Spleen (tissue), 11 donors: ENCODE results near the gene OTOL1. TPM values are rescaled to one million over a fixed set of nuclear protein-coding genes. Genes with fewer than 3 reads are reported as not detected.

ENCODE experiments used
- DNase-seq: peaks from one replicate; pipeline ENCODE4 v3.0.0-alpha.2; 2020
- H3K27ac ChIP-seq, 8 donors: fragments of 200-600 bp; sonication (generic) in 7 of 8; 1 replicate in 4 of 8; 2 replicates in 4 of 8; pipeline versions ENCODE4 v1.5.0 to v1.8.0; 2016 to 2021; ENCODE audit warnings: inconsistent platforms in 4 of 8, mild to moderate bottlenecking in 4 of 8, moderate library complexity in 1 of 8
- H3K27me3 ChIP-seq, 7 donors: fragments of 200-600 bp; sonication (generic) in 6 of 7; replicated peaks in 1 of 7; 1 replicate in 4 of 7; 2 replicates in 3 of 7; pipeline versions ENCODE4 v1.5.0 to v1.8.0; 2016 to 2021; ENCODE audit warnings: inconsistent platforms in 3 of 7, mild to moderate bottlenecking in 1 of 7
- H3K36me3 ChIP-seq, 6 donors: fragments of 200-600 bp; sonication (generic) in 5 of 6; 1 replicate in 4 of 6; 2 replicates in 2 of 6; pipeline versions ENCODE4 v1.5.0 to v1.8.0; 2016 to 2021; ENCODE audit warnings: inconsistent platforms in 2 of 6
- H3K4me1 ChIP-seq, 6 donors: fragments of 200-600 bp; sonication (generic) in 5 of 6; 1 replicate in 3 of 6; 2 replicates in 3 of 6; pipeline versions ENCODE4 v1.5.0 to v1.8.0; 2016 to 2021; ENCODE audit warnings: inconsistent platforms in 3 of 6
- H3K4me3 ChIP-seq, 8 donors: fragments of 200-600 bp; sonication (generic) in 7 of 8; 1 replicate in 4 of 8; 2 replicates in 4 of 8; pipeline versions ENCODE4 v1.5.0 to v1.8.0; 2016 to 2021; ENCODE audit warnings: inconsistent platforms in 4 of 8, mild to moderate bottlenecking in 4 of 8, moderate library complexity in 2 of 8
- H3K9me3 ChIP-seq, 8 donors: fragments of 200-600 bp; sonication (generic) in 7 of 8; 1 replicate in 4 of 8; 2 replicates in 4 of 8; pipeline versions ENCODE4 v1.5.0 to v1.8.0; 2016 to 2021; ENCODE audit warnings: inconsistent platforms in 4 of 8
- CTCF ChIP-seq, 11 experiments: fragments of 200-600 bp in 7 of 11; fragments of 450-650 bp in 4 of 11; sonication (generic) in 4 of 11; IDR thresholded peaks in 8 of 11; conservative IDR thresholded peaks in 3 of 11; 1 replicate in 7 of 11; 2 replicates in 4 of 11; pipeline versions ENCODE4 v1.4.0 to v1.8.0; 2016 to 2021; ENCODE audit warnings: antibody characterized with exemption in 11 of 11, inconsistent platforms in 4 of 11, mild to moderate bottlenecking in 1 of 11
- POLR2A ChIP-seq, 3 donors: fragments of 450-650 bp; IDR thresholded peaks; one replicate each; pipeline ENCODE4 v1.5.1; 2017; ENCODE audit warnings: antibody characterized with exemption in 3 of 3, mild to moderate bottlenecking in 1 of 3
- POLR2AphosphoS5 ChIP-seq, 3 donors: sonication (generic); formaldehyde crosslinking; IDR thresholded peaks; one replicate each; pipeline ENCODE4 v1.5.1; 2017; ENCODE audit warnings: antibody characterized with exemption in 3 of 3
- WGBS, 5 donors: extraction: QIAGEN DNeasy Blood & Tissue Kit in 3 of 5; methylation state at CpG; one replicate each; pipeline versions ENCODE4 v1.1.5 to v1.1.7; 2013 to 2018; 5-methylcytosine and 5-hydroxymethylcytosine counted together
- intact Hi-C: fragments of 100-400 bp; cut with DNase I; formaldehyde crosslinking; loops from one replicate; pipeline ENCODE4 v1.15.0; 2023; ENCODE audit warnings: low total_unique reads
- polyA plus RNA-seq, 3 donors: library from polyadenylated mRNA; stranded (reverse); fragments of 200-250 nt; gene quantifications; one replicate each; pipeline ENCODE4 v1.2.1, GENCODE V29; 2013
- total RNA-seq, 7 donors: library from RNA; depleted of rRNA in 3 of 7; stranded (reverse); fragments of >200 nt in 3 of 7; fragmentation: NEBNext Ultra II Directional in 4 of 7; extraction: Animal tissue kit (Norgen Biotek cat#: 25700) in 4 of 7; gene quantifications; one replicate each; pipeline versions ENCODE4 v1.1.0 to v1.2.1, GENCODE V29; 2016 to 2021
- donor health status: healthy with polysubstance abuse.
- donor health status: DM: no; HTN: no; CAD: no; lungs with moderate emphysema.
- donor health status: DM: no; HTN: no; CAD: no.
- donor health status: Bipolar disorder and iron deficiency.
- donor health status: healthy.
- donor health status: DM: no; HTN: no; CAD: no.
- donor health status: DM: yes; HTN: yes; CAD: no.

OTOL1 gene
- total and polyA plus RNA-seq, 10 donors: not detected

DNA sequence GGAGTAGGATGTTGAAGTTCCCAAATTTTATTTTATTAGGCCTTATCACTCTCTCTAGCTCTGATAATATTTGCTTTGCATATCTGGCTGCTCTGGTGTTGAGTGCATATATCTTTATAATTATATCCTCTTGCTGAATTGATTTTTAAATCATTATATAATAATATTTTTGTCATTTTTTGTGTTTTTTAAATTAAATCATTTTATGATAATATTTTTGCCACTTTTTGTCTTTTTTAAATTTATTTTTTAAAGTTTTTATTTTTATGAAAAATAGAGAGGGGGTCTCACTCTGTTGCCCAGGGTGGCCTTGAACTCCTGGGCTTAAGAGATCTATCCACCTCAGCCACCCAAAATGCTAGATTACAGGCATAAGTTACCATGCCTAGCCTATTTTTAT lies 34.5 kb upstream of the OTOL1 start:
- no peak overlapping the region for H3K4me3 ChIP-seq
- H3K4me1 ChIP-seq: no peaks in the 10 kb centered on the region
- no peak overlapping the region for H3K27ac ChIP-seq
- intact Hi-C loops: no loop called here
- DNase-seq: no peak
- TF ChIP-seq POLR2A (IDR thresholded peaks at IDR 0.05): no peak
- TF ChIP-seq CTCF (IDR thresholded peaks at IDR 0.05 in 8 of 11, conservative IDR thresholded peaks at IDR 0.05 in 3 of 11): no peak
- no peak for TF ChIP-seq POLR2AphosphoS5 (IDR thresholded peaks at IDR 0.05)
- H3K36me3 ChIP-seq: no peaks in the 10 kb centered on the region
- H3K27me3 ChIP-seq: no peaks in the 10 kb centered on the region
- H3K9me3 ChIP-seq: peaks cover 0 to 26% (median 19%) of the 10 kb centered on the region in 8 donors

- no peaks in the 10 kb centered on the region for H3K9me3 ChIP-seq
- no peaks in the 10 kb centered on the region for H3K36me3 ChIP-seq
- no peaks in the 10 kb centered on the region for H3K27me3 ChIP-seq
- intact Hi-C loops: no loop called here
- no peaks in the 10 kb centered on the region for H3K4me1 ChIP-seq
- TF ChIP-seq POLR2A (IDR thresholded peaks at IDR 0.05) (no peak), POLR2AphosphoS5 (IDR thresholded peaks at IDR 0.05) (no peak), CTCF (IDR thresholded peaks at IDR 0.05 in 8 of 11, conservative IDR thresholded peaks at IDR 0.05 in 3 of 11) (no peak)
- no peak overlapping the region for H3K27ac ChIP-seq
- WGBS, 5 donors: 74 to 93% (median 80%) methylated on average over 1 of the region's 1 CpG
- no peak overlapping the region for H3K4me3 ChIP-seq
- DNase-seq: no peak
Observed at GRCh38 chr3:161471211-161471610, 25.4 kb upstream of the OTOL1 start.

DNA sequence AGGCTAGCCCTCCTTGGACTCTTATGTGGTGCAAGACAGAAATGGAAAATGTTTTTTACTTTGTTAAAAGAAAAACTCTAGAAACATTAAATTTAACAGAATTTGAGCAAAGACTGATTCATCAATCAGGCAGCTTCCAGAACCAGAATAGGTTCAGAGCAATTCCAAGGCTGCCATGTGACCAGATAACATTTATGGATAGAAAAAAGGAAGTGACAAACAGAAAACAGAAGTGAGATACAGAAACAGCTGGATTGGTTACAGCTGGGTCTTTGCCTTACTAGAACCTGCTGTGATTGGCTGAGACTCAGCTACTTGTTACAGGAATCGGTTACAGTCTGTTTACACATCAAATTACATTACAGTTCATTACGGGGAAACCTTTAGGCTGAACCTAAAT lies 22.5 kb upstream of the OTOL1 start:
- TF ChIP-seq POLR2A (IDR thresholded peaks at IDR 0.05): no peak
- TF ChIP-seq CTCF (IDR thresholded peaks at IDR 0.05 in 8 of 11, conservative IDR thresholded peaks at IDR 0.05 in 3 of 11): no peak
- TF ChIP-seq POLR2AphosphoS5 (IDR thresholded peaks at IDR 0.05): no peak
- intact Hi-C loops: no loop called here
- Histone ChIP-seq H3K9me3 (no peaks in the 10 kb centered on the region), H3K36me3 (no peaks in the 10 kb centered on the region), H3K27me3 (no peaks in the 10 kb centered on the region), H3K4me1 (no peaks in the 10 kb centered on the region), H3K27ac (no peak overlapping the region), H3K4me3 (no peak overlapping the region)
- 79 to 92% (median 83%) methylated on average over 2 of the region's 2 CpGs for WGBS, 5 donors
- no peak for DNase-seq

GRCh38 chr3:161474741-161475140 lies 21.9 kb upstream of the OTOL1 start:
- WGBS, 5 donors: 86 to 93% (median 90%) methylated on average over 4 of the region's 4 CpGs
- H3K9me3 ChIP-seq: no peaks in the 10 kb centered on the region
- no peaks in the 10 kb centered on the region for H3K27me3 ChIP-seq
- intact Hi-C loops: no loop called here
- DNase-seq: no peak
- H3K36me3 ChIP-seq: no peaks in the 10 kb centered on the region
- no peaks in the 10 kb centered on the region for H3K4me1 ChIP-seq
- H3K27ac ChIP-seq: no peak overlapping the region
- no peak for TF ChIP-seq POLR2A (IDR thresholded peaks at IDR 0.05)
- TF ChIP-seq CTCF (IDR thresholded peaks at IDR 0.05 in 8 of 11, conservative IDR thresholded peaks at IDR 0.05 in 3 of 11): no peak
- no peak for TF ChIP-seq POLR2AphosphoS5 (IDR thresholded peaks at IDR 0.05)
- no peak overlapping the region for H3K4me3 ChIP-seq
